ENCODE data around the gene KCNK1. TPM values are rescaled to one million over a fixed set of nuclear protein-coding genes. Genes with fewer than 3 reads are reported as not detected.

The KCNK1 gene
- total RNA-seq, 4 donors from 2014 or later = 1.2 to 25.7 (median 21.7) TPM

DNA sequence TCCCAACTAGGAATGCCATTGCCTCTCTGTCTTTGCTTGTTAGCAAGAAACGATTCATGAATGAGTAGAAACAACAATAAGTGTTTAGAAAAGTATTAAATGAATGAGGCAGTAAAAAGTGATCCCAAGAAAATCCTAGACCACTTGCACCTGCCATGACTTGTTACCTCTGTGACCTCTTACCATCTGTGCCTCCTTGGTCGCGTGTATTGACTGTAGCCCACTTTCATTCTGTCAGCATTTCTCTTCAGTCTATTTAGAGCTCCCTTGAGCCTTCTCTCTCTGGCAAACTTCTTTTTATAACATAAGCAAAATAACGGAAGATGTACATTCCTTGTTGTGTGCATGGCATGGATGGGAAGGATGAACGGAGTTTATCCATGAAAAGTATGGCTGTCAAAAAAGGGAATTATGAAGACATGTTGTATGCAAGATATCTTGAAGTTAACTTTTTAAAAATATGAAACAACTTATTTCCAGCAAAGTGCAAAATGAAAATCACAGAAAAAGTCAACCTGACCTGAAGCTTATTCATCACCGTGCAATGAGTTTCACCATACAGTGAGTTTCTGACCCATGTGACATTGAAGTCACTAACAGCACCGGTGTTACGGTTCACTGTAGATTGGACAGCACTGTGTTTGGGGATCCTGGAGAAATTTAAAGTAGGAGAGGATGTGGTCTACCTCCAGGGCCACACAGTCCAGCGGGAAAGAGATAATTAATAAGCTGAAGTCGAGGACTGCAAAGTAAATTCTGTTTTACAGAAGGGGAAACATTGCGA lies 47.7 kb downstream of the KCNK1 start:
- Histone ChIP-seq H3K9me3 (no peaks in the 10 kb centered on the region), H3K4me1 (peaks cover 0 to under 1% (median 0%) of the 10 kb centered on the region in 4 donors), H3K27ac (no peak overlapping the region), H3K36me3 (no peaks in the 10 kb centered on the region), H3K4me3 (no peak overlapping the region), H3K27me3 (no peaks in the 10 kb centered on the region)
- DNase-seq = no peak
- 87 to 90% methylated on average over 8 to 11 of the region's 11 CpGs for WGBS, 2 donors (ENCODE audit: low coverage in 1 of 2)
- in situ Hi-C loops (cut with MboI; ENCODE audit: low pct_ligation_motif_present in 1 of 4, low pct_unique_long_range_greater_than_20kb in 1 of 4, low sequenced_read_pairs in 3 of 4) = no loop called here
- intact Hi-C loops (cut with DNase I; ENCODE audit: low total_unique reads) = no loop called here
- TF ChIP-seq, protein P1, sequence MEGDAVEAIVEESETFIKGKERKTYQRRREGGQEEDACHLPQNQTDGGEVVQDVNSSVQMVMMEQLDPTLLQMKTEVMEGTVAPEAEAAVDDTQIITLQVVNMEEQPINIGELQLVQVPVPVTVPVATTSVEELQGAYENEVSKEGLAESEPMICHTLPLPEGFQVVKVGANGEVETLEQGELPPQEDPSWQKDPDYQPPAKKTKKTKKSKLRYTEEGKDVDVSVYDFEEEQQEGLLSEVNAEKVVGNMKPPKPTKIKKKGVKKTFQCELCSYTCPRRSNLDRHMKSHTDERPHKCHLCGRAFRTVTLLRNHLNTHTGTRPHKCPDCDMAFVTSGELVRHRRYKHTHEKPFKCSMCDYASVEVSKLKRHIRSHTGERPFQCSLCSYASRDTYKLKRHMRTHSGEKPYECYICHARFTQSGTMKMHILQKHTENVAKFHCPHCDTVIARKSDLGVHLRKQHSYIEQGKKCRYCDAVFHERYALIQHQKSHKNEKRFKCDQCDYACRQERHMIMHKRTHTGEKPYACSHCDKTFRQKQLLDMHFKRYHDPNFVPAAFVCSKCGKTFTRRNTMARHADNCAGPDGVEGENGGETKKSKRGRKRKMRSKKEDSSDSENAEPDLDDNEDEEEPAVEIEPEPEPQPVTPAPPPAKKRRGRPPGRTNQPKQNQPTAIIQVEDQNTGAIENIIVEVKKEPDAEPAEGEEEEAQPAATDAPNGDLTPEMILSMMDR (IDR thresholded peaks at IDR 0.05) = no peak
- TF ChIP-seq POLR2A (IDR thresholded peaks at IDR 0.05) (no peak), POLR2AphosphoS5 (IDR thresholded peaks at IDR 0.05) (no peak), EP300 (IDR thresholded peaks at IDR 0.05; ENCODE audit: low read depth) (no peak)

- 89% methylated on average over 8 of the region's 8 CpGs for WGBS, 2 donors (ENCODE audit: low coverage in 1 of 2)
Observed at GRCh38 chr1:233662575-233663304, 48.8 kb downstream of the KCNK1 start.

DNA sequence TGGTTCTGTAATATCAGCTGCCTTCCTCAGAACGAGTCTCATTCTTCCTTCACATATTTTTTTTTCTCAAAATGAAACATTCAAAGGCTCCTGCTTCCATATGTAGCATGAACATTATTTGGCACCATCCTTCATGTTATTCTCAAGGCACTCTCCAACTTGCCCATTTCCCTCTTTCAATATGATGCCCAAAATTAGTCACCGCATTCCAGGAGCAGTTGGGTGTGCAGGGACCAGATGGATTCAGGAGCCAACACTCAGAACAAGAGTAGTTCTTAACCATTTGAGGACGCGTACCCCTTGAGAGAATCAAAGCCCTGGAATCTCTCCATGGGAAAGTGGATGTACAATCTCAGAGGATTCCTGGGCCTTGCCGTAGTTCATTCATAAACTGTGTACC lies 50.3 kb downstream of the KCNK1 start:
- 84 to 93% methylated on average over 4 to 5 of the region's 5 CpGs for WGBS, 2 donors (ENCODE audit: low coverage in 1 of 2)
- peaks cover 0 to 12% (median 3%) of the 10 kb centered on the region in 4 donors for H3K4me1 ChIP-seq
- no peaks in the 10 kb centered on the region for H3K27me3 ChIP-seq
- no peaks in the 10 kb centered on the region for H3K36me3 ChIP-seq
- intact Hi-C loops (cut with DNase I; ENCODE audit: low total_unique reads) (no loop called here), in situ Hi-C loops (cut with MboI; ENCODE audit: low pct_ligation_motif_present in 1 of 4, low pct_unique_long_range_greater_than_20kb in 1 of 4, low sequenced_read_pairs in 3 of 4) (no loop called here)
- no peak for DNase-seq
- no peak overlapping the region for H3K4me3 ChIP-seq
- TF ChIP-seq POLR2AphosphoS5 (IDR thresholded peaks at IDR 0.05) (no peak), EP300 (IDR thresholded peaks at IDR 0.05; ENCODE audit: low read depth) (no peak), POLR2A (IDR thresholded peaks at IDR 0.05) (no peak)
- TF ChIP-seq, protein P1 (IDR thresholded peaks at IDR 0.05) = no peak
- H3K9me3 ChIP-seq = no peaks in the 10 kb centered on the region
- H3K27ac ChIP-seq = no peak overlapping the region

More at GRCh38 chr1:233662575-233663304, 48.8 kb downstream of the KCNK1 start:
- intact Hi-C loops (cut with DNase I; ENCODE audit: low total_unique reads) = no loop called here
- H3K4me1 ChIP-seq = no peaks in the 10 kb centered on the region
- H3K27ac ChIP-seq = no peak overlapping the region
- H3K4me3 ChIP-seq = no peak overlapping the region
- no peaks in the 10 kb centered on the region for H3K9me3 ChIP-seq
- DNase-seq = no peak
- no peak for TF ChIP-seq POLR2A (IDR thresholded peaks at IDR 0.05)
- TF ChIP-seq, protein P1 (IDR thresholded peaks at IDR 0.05) = no peak
- no peak for TF ChIP-seq POLR2AphosphoS5 (IDR thresholded peaks at IDR 0.05)
- H3K36me3 ChIP-seq = no peaks in the 10 kb centered on the region
- H3K27me3 ChIP-seq = no peaks in the 10 kb centered on the region
- in situ Hi-C loops (cut with MboI; ENCODE audit: low pct_ligation_motif_present in 1 of 4, low pct_unique_long_range_greater_than_20kb in 1 of 4, low sequenced_read_pairs in 3 of 4) = no loop called here

GRCh38 chr1:233664804-233665574 lies 51.1 kb downstream of the KCNK1 start:
- no peak overlapping the region for H3K27ac ChIP-seq
- no peak for TF ChIP-seq EP300 (IDR thresholded peaks at IDR 0.05; ENCODE audit: low read depth)
- TF ChIP-seq POLR2A (IDR thresholded peaks at IDR 0.05) = no peak
- TF ChIP-seq, protein P1 (IDR thresholded peaks at IDR 0.05) = no peak
- TF ChIP-seq POLR2AphosphoS5 (IDR thresholded peaks at IDR 0.05) = no peak
- no peaks in the 10 kb centered on the region for H3K27me3 ChIP-seq
- H3K4me1 ChIP-seq = peaks cover 0 to 16% (median 3%) of the 10 kb centered on the region in 4 donors
- in situ Hi-C loops (cut with MboI; ENCODE audit: low pct_ligation_motif_present in 1 of 4, low pct_unique_long_range_greater_than_20kb in 1 of 4, low sequenced_read_pairs in 3 of 4) (no loop called here), intact Hi-C loops (cut with DNase I; ENCODE audit: low total_unique reads) (no loop called here)
- no peaks in the 10 kb centered on the region for H3K36me3 ChIP-seq
- 79 to 86% methylated on average over 3 to 5 of the region's 5 CpGs for WGBS, 2 donors (ENCODE audit: low coverage in 1 of 2)
- H3K9me3 ChIP-seq = no peaks in the 10 kb centered on the region
- no peak for DNase-seq
- no peak overlapping the region for H3K4me3 ChIP-seq
